Measurements from ENCODE around the gene AGO4. TPM values are rescaled to one million over a fixed set of nuclear protein-coding genes. Genes with fewer than 3 reads are reported as not detected.

AGO4 gene
- total and polyA plus RNA-seq, 2 donors (not counting 1 experiment from before 2014, with no cell fraction given) = 10.2 to 25.6 TPM

DNA sequence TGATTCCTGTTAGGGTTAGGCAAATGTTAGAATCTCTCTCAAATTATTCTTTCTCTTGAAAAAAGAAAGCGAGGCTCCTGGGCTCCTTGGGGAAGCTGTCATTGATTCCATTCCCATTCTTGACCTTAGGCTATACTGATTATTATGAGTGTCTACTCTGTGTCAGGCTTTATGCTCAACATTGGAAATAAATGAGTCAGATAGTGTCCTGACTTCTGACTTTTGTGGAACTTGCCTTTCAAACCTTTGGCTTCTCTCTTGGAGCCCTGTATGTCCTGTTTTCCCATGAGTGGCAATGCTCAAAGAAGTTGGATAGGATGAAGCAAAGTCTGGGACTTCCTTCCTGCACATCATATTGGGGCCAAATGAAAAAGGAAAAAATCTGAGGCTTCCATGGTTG, 86.8 kb downstream of the AGO4 start:
- no peak for DNase-seq (ENCODE audit: low read depth in 2 of 2)
- no peak for TF ChIP-seq CTCF (conservative IDR thresholded peaks at IDR 0.05 in 1 of 2, IDR thresholded peaks at IDR 0.05 in 1 of 2; ENCODE audit: low read depth in 1 of 2, low read length in 2 of 2)
- TF ChIP-seq EZH2 (IDR thresholded peaks at IDR 0.05; ENCODE audit: low read length, missing control alignments) = no peak
- no peak overlapping the region for H3K4me2 ChIP-seq (ENCODE audit: extremely low read depth, insufficient read depth, low read length)
- no peaks in the 10 kb centered on the region for H3K9me3 ChIP-seq (ENCODE audit: control insufficient read depth, insufficient read depth, low read depth, low read length)
- H3K4me3 ChIP-seq (replicated peaks in 1 of 4; ENCODE audit: control extremely low read depth in 1 of 4, insufficient read depth in 1 of 4, low read depth in 3 of 4, low read length in 4 of 4) = no peak overlapping the region
- H3K79me2 ChIP-seq (ENCODE audit: control insufficient read depth, insufficient read depth, low read length) = no peaks in the 10 kb centered on the region
- H3K27ac ChIP-seq (ENCODE audit: insufficient read depth, low read length) = no peak overlapping the region
- peaks cover 4% of the 10 kb centered on the region for H3K36me3 ChIP-seq (ENCODE audit: control insufficient read depth, insufficient read depth, low read length)
- H3K9ac ChIP-seq (ENCODE audit: insufficient read depth, low read length) = no peak overlapping the region
- H3K4me1 ChIP-seq (ENCODE audit: control insufficient read depth, extremely low read depth, insufficient read depth, low read length) = no peaks in the 10 kb centered on the region
- no peaks in the 10 kb centered on the region for H4K20me1 ChIP-seq (ENCODE audit: control insufficient read depth, extremely low read depth, insufficient read depth, low read length)
- no peak overlapping the region for H2AFZ ChIP-seq (ENCODE audit: low read length)
- H3K27me3 ChIP-seq (ENCODE audit: control insufficient read depth, insufficient read depth, low read length) = no peaks in the 10 kb centered on the region

DNA sequence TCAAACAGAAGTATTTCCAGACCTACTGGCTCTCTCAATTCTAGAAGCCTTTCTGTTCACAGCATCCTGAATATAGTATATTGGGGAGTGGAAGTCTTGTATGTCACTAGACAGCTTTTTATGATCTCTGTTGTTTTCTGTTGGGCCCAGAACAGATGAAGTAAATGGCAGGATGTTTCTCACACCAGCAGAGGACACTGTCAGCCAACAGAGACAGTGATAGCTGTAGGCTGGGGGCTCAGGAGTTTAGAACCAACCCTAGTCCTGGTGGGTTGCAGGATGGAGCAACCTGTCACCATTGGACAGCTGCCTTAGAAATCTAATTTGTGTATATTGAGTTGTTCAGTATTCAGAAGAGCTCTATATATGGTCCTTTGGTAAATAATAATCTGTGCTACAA, 92.1 kb downstream of the AGO4 start:
- no peaks in the 10 kb centered on the region for H3K9me3 ChIP-seq (ENCODE audit: control insufficient read depth, insufficient read depth, low read depth, low read length)

GRCh38 chr1:35901235-35901634, 93.4 kb downstream of the AGO4 start:
- Histone ChIP-seq H4K20me1 (ENCODE audit: control insufficient read depth, extremely low read depth, insufficient read depth, low read length) (no peaks in the 10 kb centered on the region), H3K9me3 (ENCODE audit: control insufficient read depth, insufficient read depth, low read depth, low read length) (no peaks in the 10 kb centered on the region), H3K27ac (ENCODE audit: insufficient read depth, low read length) (no peak overlapping the region), H3K79me2 (ENCODE audit: control insufficient read depth, insufficient read depth, low read length) (no peaks in the 10 kb centered on the region), H3K4me2 (ENCODE audit: extremely low read depth, insufficient read depth, low read length) (no peak overlapping the region), H2AFZ (ENCODE audit: low read length) (no peak overlapping the region), H3K9ac (ENCODE audit: insufficient read depth, low read length) (no peak overlapping the region), H3K4me1 (ENCODE audit: control insufficient read depth, extremely low read depth, insufficient read depth, low read length) (no peaks in the 10 kb centered on the region), H3K4me3 (replicated peaks in 1 of 4; ENCODE audit: control extremely low read depth in 1 of 4, insufficient read depth in 1 of 4, low read depth in 3 of 4, low read length in 4 of 4) (no peak overlapping the region), H3K36me3 (ENCODE audit: control insufficient read depth, insufficient read depth, low read length) (peaks cover 1% of the 10 kb centered on the region), H3K27me3 (ENCODE audit: control insufficient read depth, insufficient read depth, low read length) (no peaks in the 10 kb centered on the region)
- no peak for DNase-seq (ENCODE audit: low read depth in 2 of 2)
- TF ChIP-seq CTCF (conservative IDR thresholded peaks at IDR 0.05 in 1 of 2, IDR thresholded peaks at IDR 0.05 in 1 of 2; ENCODE audit: low read depth in 1 of 2, low read length in 2 of 2) = no peak
- no peak for TF ChIP-seq EZH2 (IDR thresholded peaks at IDR 0.05; ENCODE audit: low read length, missing control alignments)

More for the DNA sequence above, 92.1 kb downstream of the AGO4 start:
- no peak for DNase-seq (ENCODE audit: low read depth in 2 of 2)
- no peak overlapping the region for H3K4me2 ChIP-seq (ENCODE audit: extremely low read depth, insufficient read depth, low read length)
- TF ChIP-seq CTCF (conservative IDR thresholded peaks at IDR 0.05 in 1 of 2, IDR thresholded peaks at IDR 0.05 in 1 of 2; ENCODE audit: low read depth in 1 of 2, low read length in 2 of 2) (no peak), EZH2 (IDR thresholded peaks at IDR 0.05; ENCODE audit: low read length, missing control alignments) (no peak)
- no peak overlapping the region for H3K4me3 ChIP-seq (replicated peaks in 1 of 4; ENCODE audit: control extremely low read depth in 1 of 4, insufficient read depth in 1 of 4, low read depth in 3 of 4, low read length in 4 of 4)
- no peaks in the 10 kb centered on the region for H3K27me3 ChIP-seq (ENCODE audit: control insufficient read depth, insufficient read depth, low read length)
- peaks cover 1% of the 10 kb centered on the region for H3K36me3 ChIP-seq (ENCODE audit: control insufficient read depth, insufficient read depth, low read length)
- H2AFZ ChIP-seq (ENCODE audit: low read length) = no peak overlapping the region
- no peaks in the 10 kb centered on the region for H3K79me2 ChIP-seq (ENCODE audit: control insufficient read depth, insufficient read depth, low read length)
- no peaks in the 10 kb centered on the region for H4K20me1 ChIP-seq (ENCODE audit: control insufficient read depth, extremely low read depth, insufficient read depth, low read length)
- H3K9ac ChIP-seq (ENCODE audit: insufficient read depth, low read length) = no peak overlapping the region
- no peaks in the 10 kb centered on the region for H3K4me1 ChIP-seq (ENCODE audit: control insufficient read depth, extremely low read depth, insufficient read depth, low read length)
- no peak overlapping the region for H3K27ac ChIP-seq (ENCODE audit: insufficient read depth, low read length)

Measured in fibroblast of lung (primary cell).